HG03432 (cell line): ENCODE data around the gene DCLK3.
A peak's percentile ranks its signal among the peaks of the same experiment; 100 is the strongest.

Experiments
- ATAC-seq: cut with Tn5 transposase; IDR thresholded peaks from one replicate; pipeline ENCODE4 v1.9.1; 2021; ENCODE audit warnings: mild to moderate bottlenecking, moderate library complexity; ENCODE audit not compliant: unreplicated experiment

Gene DCLK3

GRCh38 chr3:36763850-36764703, at the start of gene DCLK3:
Gene DCLK3 (minus strand): TSS chr3:36764553. CDS start chr3:36764263, 290 bp downstream.
- ATAC-seq = no peak

- no peak for ATAC-seq
Observed at GRCh38 chr3:36813305-36813704, 49.0 kb upstream of the DCLK3 start.

- ATAC-seq = no peak
Observed at GRCh38 chr3:36812240-36812639, 47.9 kb upstream of the DCLK3 start.

- no peak for ATAC-seq
Observed at GRCh38 chr3:36811768-36812167, 47.4 kb upstream of the DCLK3 start.

GRCh38 chr3:36804295-36805055, 40.1 kb upstream of the DCLK3 start:
- no peak for ATAC-seq

GRCh38 chr3:36803091-36803791, 38.9 kb upstream of the DCLK3 start:
- no peak for ATAC-seq

GRCh38 chr3:36800533-36801116, 36.3 kb upstream of the DCLK3 start:
- ATAC-seq = no peak

- no peak for ATAC-seq
Observed at GRCh38 chr3:36796881-36797280, 32.5 kb upstream of the DCLK3 start.

GRCh38 chr3:36796161-36796560, 31.8 kb upstream of the DCLK3 start:
- ATAC-seq = no peak

GRCh38 chr3:36795622-36796021, 31.3 kb upstream of the DCLK3 start:
- no peak for ATAC-seq

- ATAC-seq = peak; percentile 79
Observed at GRCh38 chr3:36792342-36792741, 28.0 kb upstream of the DCLK3 start.

- no peak for ATAC-seq
Observed at GRCh38 chr3:36790765-36791164, 26.4 kb upstream of the DCLK3 start.

GRCh38 chr3:36786921-36787890, 22.9 kb upstream of the DCLK3 start:
- no peak for ATAC-seq

- ATAC-seq = no peak
Observed at GRCh38 chr3:36784138-36784635, 19.8 kb upstream of the DCLK3 start.

GRCh38 chr3:36777424-36778218, 13.3 kb upstream of the DCLK3 start:
- ATAC-seq = peak; percentile 46

- no peak for ATAC-seq
Observed at GRCh38 chr3:36776436-36776835, 12.1 kb upstream of the DCLK3 start.

GRCh38 chr3:36774052-36774451, 9.7 kb upstream of the DCLK3 start:
- ATAC-seq = no peak

- no peak for ATAC-seq
Observed at GRCh38 chr3:36771931-36772330, 7.6 kb upstream of the DCLK3 start.

- no peak for ATAC-seq
Observed at GRCh38 chr3:36769926-36770325, 5.6 kb upstream of the DCLK3 start.
